K562 (cell line): ENCODE measurements around the gene HGFAC. TPM values are rescaled to one million over a fixed set of nuclear protein-coding genes. Genes with fewer than 3 reads are reported as not detected.

Experiments
- ATAC-seq: fragments of 200-7000 bp; cut with Tn5 transposase; 3 replicates; pipeline ENCODE4 v1.9.1; 2020; ENCODE audit warnings: moderate library complexity
- BruUV-seq: library from RNA; stranded (reverse); fragments of 400-500 nt; replicated peaks from 2 replicates; lab custom pipeline; 2021; lab: Mats Ljungman, UMichigan
- CTCF ChIA-PET: fragments of 300-600 bp; formaldehyde crosslinking; extraction: SDS; loops from one replicate; lab custom pipeline; 2021; ENCODE audit warnings: low intra/inter-chr PET ratio; lab: Yijun Ruan, JAX
- POLR2A ChIA-PET: fragments of 300-600, 350-650 bp; sonication (Branson Sonifier 250); formaldehyde crosslinking; extraction: SDS; loops from one replicate; lab custom pipeline; 2021; ENCODE audit warnings: antibody characterized with exemption, inconsistent platforms; lab: Yijun Ruan, JAX
- DNase-seq, 4 experiments: peaks; one replicate each; pipeline versions ENCODE4 v3.0.0 to v3.0.0-alpha.2; 2011 to 2018; ENCODE audit warnings: low spot score in 3 of 4, mixed read lengths in 3 of 4; ENCODE audit errors: extremely low read depth in 1 of 4
- FAIRE-seq: peaks from 2 replicates; lab custom pipeline; 2011; peaks lifted over from hg19 to GRCh38; lab: Jason Lieb, UNC
- H2AFZ ChIP-seq: 2 replicates; pipeline ENCODE4 v1.6.0; 2011; ENCODE audit warnings: low read depth, low read length, control low read depth, inconsistent platforms
- H3K27ac ChIP-seq: fragments of 200-600 bp; 3 replicates; pipeline ENCODE4 v1.8.0; 2011; ENCODE audit warnings: low read depth, mild to moderate bottlenecking, control low read depth, inconsistent platforms, low read length, moderate library complexity, mixed read lengths; ENCODE audit errors: extremely low read depth
- H3K27me3 ChIP-seq, 2 experiments: fragments of 300-600 bp in 1 of 2; 2 replicates in 1 of 2; 3 replicates in 1 of 2; pipeline versions ENCODE4 v1.6.0 to v1.8.0; 2011; ENCODE audit warnings: inconsistent platforms in 2 of 2, low read length in 2 of 2, mild to moderate bottlenecking in 1 of 2, mixed read lengths in 1 of 2, moderate library complexity in 1 of 2; ENCODE audit not compliant: control insufficient read depth in 2 of 2, insufficient read depth in 2 of 2
- H3K36me3 ChIP-seq: fragments of 300-600 bp; 3 replicates; pipeline ENCODE4 v1.8.0; 2011; ENCODE audit warnings: mild to moderate bottlenecking, low read length, inconsistent platforms; ENCODE audit not compliant: control insufficient read depth, insufficient read depth
- H3K4me1 ChIP-seq, 2 experiments: fragments of 200-600 bp in 1 of 2; replicated peaks in 1 of 2; 2 replicates in 1 of 2; 3 replicates in 1 of 2; pipeline versions ENCODE4 v1.5.1 to v1.8.0; 2011; ENCODE audit warnings: inconsistent platforms in 2 of 2, low read length in 2 of 2, mild to moderate bottlenecking in 1 of 2, mixed read lengths in 1 of 2, moderate library complexity in 1 of 2; ENCODE audit not compliant: control insufficient read depth in 2 of 2, insufficient read depth in 2 of 2
- H3K4me2 ChIP-seq: 2 replicates; pipeline ENCODE4 v1.6.1; 2011; ENCODE audit warnings: low read length, control low read depth, inconsistent platforms, mixed read lengths; ENCODE audit not compliant: insufficient read depth
- H3K4me3 ChIP-seq: fragments of 200-600 bp; sonication (generic), shearing (Covaris generic); 2 replicates; pipeline ENCODE4 v1.5.1; 2016; ENCODE audit warnings: control low read depth, inconsistent platforms
- H3K79me2 ChIP-seq: fragments of 200-600 bp; 3 replicates; pipeline ENCODE4 v1.8.0; 2011; ENCODE audit warnings: low read length, inconsistent platforms; ENCODE audit not compliant: control insufficient read depth, insufficient read depth
- H3K9ac ChIP-seq, 2 experiments: 2 replicates each; pipeline versions ENCODE4 v1.6.0 to v1.6.1; 2011; ENCODE audit warnings: low read depth in 2 of 2, low read length in 2 of 2, control low read depth in 1 of 2, inconsistent platforms in 1 of 2, mild to moderate bottlenecking in 1 of 2, mixed read lengths in 1 of 2; ENCODE audit not compliant: insufficient read depth in 1 of 2
- H3K9me1 ChIP-seq: one replicate; pipeline ENCODE4 v1.6.0; 2011; ENCODE audit warnings: inconsistent platforms, mild to moderate bottlenecking, low read length, moderate library complexity; ENCODE audit not compliant: control insufficient read depth, insufficient read depth
- H3K9me3 ChIP-seq: replicated peaks from 2 replicates; pipeline ENCODE4 v1.5.1; 2011; ENCODE audit warnings: low read depth, low read length, inconsistent platforms; ENCODE audit not compliant: control insufficient read depth, insufficient read depth
- H4K20me1 ChIP-seq: replicated peaks from 2 replicates; pipeline ENCODE4 v1.6.1; 2011; ENCODE audit warnings: low read length, inconsistent platforms, mixed read lengths; ENCODE audit not compliant: control insufficient read depth, insufficient read depth
- BRF2 ChIP-seq: IDR thresholded peaks from 3 replicates; pipeline ENCODE4 v1.6.1; 2011; ENCODE audit warnings: borderline replicate concordance, mild to moderate bottlenecking; ENCODE audit not compliant: insufficient read length, insufficient read depth
- COPS2 ChIP-seq: fragments of 450-650 bp; conservative IDR thresholded peaks from 2 replicates; pipeline ENCODE4 v1.6.1; 2016; ENCODE audit warnings: mild to moderate bottlenecking, moderate library complexity
- DPF2 ChIP-seq: fragments of 450-650 bp; IDR thresholded peaks from 2 replicates; pipeline ENCODE4 v1.6.1; 2016
- ELF4 ChIP-seq: fragments of 450-650 bp; formaldehyde crosslinking; IDR thresholded peaks from 2 replicates; pipeline ENCODE4 v1.4.0; 2022; ENCODE audit warnings: missing genetic modification characterization
- ESRRA ChIP-seq: fragments of 450-650 bp; IDR thresholded peaks from 2 replicates; pipeline ENCODE4 v1.6.1; 2014; ENCODE audit warnings: low read depth, mild to moderate bottlenecking, moderate library complexity, borderline replicate concordance
- FUS ChIP-seq: fragments of 200-400 bp; formaldehyde crosslinking; optimal IDR thresholded peaks from 2 replicates; pipeline ENCODE3; 2017; ENCODE audit warnings: low read depth, low read length
- NCOA4 ChIP-seq: fragments of 450-650 bp; IDR thresholded peaks from 2 replicates; pipeline ENCODE4 v1.6.1; 2018; ENCODE audit warnings: mild to moderate bottlenecking; ENCODE audit not compliant: partially characterized antibody
- RAD21 ChIP-seq, 2 experiments: fragments of 250-450 bp in 1 of 2; fragments of 450-650 bp in 1 of 2; sonication (Bioruptor Pico) in 1 of 2; formaldehyde crosslinking in 1 of 2; IDR thresholded peaks in 1 of 2; conservative IDR thresholded peaks in 1 of 2; 2 replicates each; pipeline versions ENCODE4 v1.4.0 to v1.8.0; 2020 to 2022; ENCODE audit warnings: mild to moderate bottlenecking in 2 of 2, moderate library complexity in 1 of 2
- SMAD2 ChIP-seq: fragments of 150-350 bp; IDR thresholded peaks from 2 replicates; pipeline ENCODE4 v1.6.1; 2014; ENCODE audit warnings: low read depth, mild to moderate bottlenecking, low read length
- TCFL5 ChIP-seq: fragments of 250-450 bp; sonication (Bioruptor Pico); conservative IDR thresholded peaks from 2 replicates; pipeline ENCODE4 v1.6.1; 2021; ENCODE audit warnings: mild to moderate bottlenecking, moderate library complexity, matching md5 sums
- USF1 ChIP-seq: sonication (generic); formaldehyde crosslinking; IDR thresholded peaks from 2 replicates; pipeline ENCODE4 v1.9.0; 2022; ENCODE audit warnings: mild to moderate bottlenecking, missing genetic modification reagents
- ZNF197 ChIP-seq: fragments of 200-800 bp; sonication (Bioruptor generic); IDR thresholded peaks from 2 replicates; pipeline ENCODE4 v1.6.1; 2016; ENCODE audit warnings: low read depth, missing genetic modification characterization, missing compliant biosample characterization
- ZNF253 ChIP-seq: fragments of 250-450 bp; sonication (Bioruptor Pico); conservative IDR thresholded peaks from 2 replicates; pipeline ENCODE4 v1.6.1; 2021; ENCODE audit warnings: mild to moderate bottlenecking
- ZNF316 ChIP-seq: fragments of 450-650 bp; IDR thresholded peaks from 2 replicates; pipeline ENCODE4 v1.6.1; 2016
- ZNF830 ChIP-seq: fragments of 250-450 bp; sonication (Bioruptor Pico); IDR thresholded peaks from 2 replicates; pipeline ENCODE4 v1.5.0; 2021; ENCODE audit warnings: mild to moderate bottlenecking
- WGBS: fragments of 100-300 bp; shearing (Covaris generic); methylation state at CpG from one replicate; pipeline ENCODE4 v1.1.6; 2016; ENCODE audit warnings: low coverage, mixed read lengths; ENCODE audit not compliant: insufficient coverage; ENCODE audit errors: missing lambda C conversion rate; 5-methylcytosine and 5-hydroxymethylcytosine counted together
- in situ Hi-C: fragments of 300-500 bp; cut with MboI; formaldehyde crosslinking; loops from 4 replicates; pipeline ENCODE4 v1.15.0; 2018; ENCODE audit warnings: inconsistent platforms, mixed read lengths
- intact Hi-C: fragments of 100-400 bp; cut with micrococcal nuclease; formaldehyde crosslinking; loops from 2 replicates; pipeline ENCODE4 v1.14.2; 2022
- polyA plus RNA-seq, 8 experiments: library from polyadenylated mRNA; depleted of rRNA in 4 of 8; stranded (reverse) in 5 of 8; unstranded in 3 of 8; fragments of >200 nt; fragmentation: Nextera tagmentation in 2 of 8; fragmentation: Illumina TruSeq in 1 of 8; extraction: Ambion mirVana in 2 of 8; extraction: Trizol in 1 of 8; gene quantifications; 2 replicates each; pipeline versions ENCODE4 v1.2.1 to v1.2.3, GENCODE V29; 2011 to 2014; ENCODE audit warnings: inconsistent platforms in 1 of 8, missing spikeins in 1 of 8
- total RNA-seq, 7 experiments: library from RNA; depleted of rRNA in 6 of 7; stranded (reverse); fragments of >200 nt in 6 of 7; fragmentation: Illumina TruSeq in 2 of 7; extraction: Trizol in 2 of 7; gene quantifications; 2 replicates each; pipeline versions ENCODE4 v1.2.1 to v1.2.3, GENCODE V29; 2011 to 2021; ENCODE audit warnings: low replicate concordance in 1 of 7
- TF ChIP-seq, protein P1 (sequence below): fragments of 250-450 bp; sonication (Bioruptor Pico); IDR thresholded peaks from 2 replicates; pipeline ENCODE4 v1.9.0; 2021; ENCODE audit warnings: mild to moderate bottlenecking

Gene HGFAC
- total and polyA plus RNA-seq, 9 of the 15 experiments (the other 6 are each of a cell fraction or from before 2014, with no cell fraction given): 0.13 TPM; not detected in 8

DNA sequence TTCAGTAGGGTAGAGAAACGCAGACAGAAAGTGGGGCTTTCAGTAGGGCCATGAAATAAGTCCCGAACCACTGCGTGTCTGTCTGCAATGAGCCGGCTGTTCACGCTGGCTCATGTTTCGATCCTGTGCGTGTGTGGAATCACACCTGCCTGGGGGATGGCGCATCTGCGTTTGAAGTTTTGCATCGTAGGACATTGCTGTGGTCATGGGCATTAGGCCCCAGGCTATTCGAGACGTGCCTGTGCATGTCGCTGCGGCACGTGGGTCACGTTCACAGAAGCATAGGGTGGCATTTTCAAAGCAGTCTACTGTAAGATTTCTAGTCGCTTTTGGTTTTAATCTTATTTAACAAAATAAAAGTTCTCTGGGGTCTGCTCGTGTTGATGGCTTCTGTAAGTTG lies 25.5 kb upstream of the HGFAC start:
- H3K79me2 ChIP-seq: no peaks in the 10 kb centered on the region
- ChIA-PET CTCF (no interaction called here), POLR2A (no interaction called here)
- H3K9me1 ChIP-seq: no peaks in the 10 kb centered on the region
- 48% methylated on average over 18 of the region's 18 CpGs for WGBS
- BruUV-seq: no TSS peak
- peaks cover 12% of the 10 kb centered on the region for H4K20me1 ChIP-seq
- H3K9me3 ChIP-seq: no peaks in the 10 kb centered on the region
- FAIRE-seq: no peak
- H3K4me3 ChIP-seq: no peak overlapping the region
- H3K36me3 ChIP-seq: no peaks in the 10 kb centered on the region
- no peak for DNase-seq
- peaks cover 20 to 40% of the 10 kb centered on the region in 2 experiments for H3K27me3 ChIP-seq
- in situ Hi-C loops (no loop called here), intact Hi-C loops (no loop called here)
- no peak overlapping the region for H3K9ac ChIP-seq
- H3K27ac ChIP-seq: no peak overlapping the region
- TF ChIP-seq BRF2 (no peak), NCOA4 (no peak)
- H3K4me1 ChIP-seq: peaks cover 0 to 19% of the 10 kb centered on the region in 2 experiments; a peak in 1 of 5 replicates
- ATAC-seq: no peak
- no peak overlapping the region for H3K4me2 ChIP-seq
- H2AFZ ChIP-seq: no peak overlapping the region

GRCh38 chr4:3416821-3417221 lies 24.9 kb upstream of the HGFAC start:
- DNase-seq (no peak), ATAC-seq (no peak), FAIRE-seq (no peak)
- no TSS peak for BruUV-seq
- CTCF ChIA-PET: no interaction called here
- POLR2A ChIA-PET: interaction anchor here (0.7 kb wide), 1 partner anchor 276 kb away, joined by 3 read pairs; no protein-coding TSS in a partner anchor
- no peaks in the 10 kb centered on the region for H3K36me3 ChIP-seq
- intact Hi-C loops: no loop called here
- peaks cover 14 to 39% of the 10 kb centered on the region in 2 experiments for H3K27me3 ChIP-seq
- H4K20me1 ChIP-seq: peaks cover 13% of the 10 kb centered on the region
- no peak overlapping the region for H2AFZ ChIP-seq
- no peak overlapping the region for H3K27ac ChIP-seq
- no peaks in the 10 kb centered on the region for H3K9me1 ChIP-seq
- in situ Hi-C loops: no loop called here
- no peak overlapping the region for H3K4me2 ChIP-seq
- H3K9ac ChIP-seq: no peak overlapping the region
- H3K4me1 ChIP-seq: peaks cover 0 to 19% of the 10 kb centered on the region in 2 experiments; a peak in 1 of 5 replicates
- H3K4me3 ChIP-seq: no peak overlapping the region
- no peaks in the 10 kb centered on the region for H3K9me3 ChIP-seq
- WGBS: 61% methylated on average over 16 of the region's 17 CpGs
- no peaks in the 10 kb centered on the region for H3K79me2 ChIP-seq
- TF ChIP-seq DPF2: no peak
- TF ChIP-seq ZNF316: no peak
- no peak for TF ChIP-seq ZNF830 (CRISPR knock-in tag)
- TF ChIP-seq USF1: no peak
- no peak for TF ChIP-seq FUS
- TF ChIP-seq, protein P1, sequence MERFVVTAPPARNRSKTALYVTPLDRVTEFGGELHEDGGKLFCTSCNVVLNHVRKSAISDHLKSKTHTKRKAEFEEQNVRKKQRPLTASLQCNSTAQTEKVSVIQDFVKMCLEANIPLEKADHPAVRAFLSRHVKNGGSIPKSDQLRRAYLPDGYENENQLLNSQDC (CRISPR knock-in tag): no peak
- no peak for TF ChIP-seq SMAD2
- no peak for TF ChIP-seq COPS2
- no peak for TF ChIP-seq ZNF253 (CRISPR knock-in tag)
- no peak for TF ChIP-seq ELF4 (CRISPR knock-in tag)
- TF ChIP-seq RAD21 (CRISPR knock-in tag; conservative IDR thresholded peaks at IDR 0.05 in 1 of 2, IDR thresholded peaks at IDR 0.05 in 1 of 2): no peak
- TF ChIP-seq ZNF197: no peak
- no peak for TF ChIP-seq TCFL5 (CRISPR knock-in tag)
- no peak for TF ChIP-seq ESRRA
